SHP77 (cell line): ENCODE measurements around the gene ANTXR2.

ENCODE experiments used
- DNase-seq, 2 experiments: peaks; one replicate each; lab custom pipeline; 2025; lab: John Stamatoyannopoulos, UW

ANTXR2 gene

DNA sequence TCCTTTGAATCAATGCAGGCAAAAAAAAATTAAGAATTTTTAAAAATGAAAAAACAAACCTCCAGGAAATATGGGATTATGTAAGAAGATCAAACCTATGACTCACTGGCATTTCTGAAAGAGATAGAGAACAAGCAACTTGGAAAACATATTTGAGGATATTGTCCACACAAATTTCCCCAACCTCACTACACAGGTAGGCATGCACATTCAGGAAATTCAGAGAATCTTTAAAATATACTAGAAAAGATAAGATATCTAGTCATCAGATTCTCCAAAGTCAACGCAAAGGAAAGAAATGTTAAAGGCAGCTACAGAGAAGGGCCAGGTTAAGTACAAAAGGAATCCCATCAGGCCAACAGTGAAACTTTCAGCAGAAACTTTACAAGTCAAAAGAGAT is 85.6 kb downstream of the ANTXR2 start:
- no peak for DNase-seq

DNA sequence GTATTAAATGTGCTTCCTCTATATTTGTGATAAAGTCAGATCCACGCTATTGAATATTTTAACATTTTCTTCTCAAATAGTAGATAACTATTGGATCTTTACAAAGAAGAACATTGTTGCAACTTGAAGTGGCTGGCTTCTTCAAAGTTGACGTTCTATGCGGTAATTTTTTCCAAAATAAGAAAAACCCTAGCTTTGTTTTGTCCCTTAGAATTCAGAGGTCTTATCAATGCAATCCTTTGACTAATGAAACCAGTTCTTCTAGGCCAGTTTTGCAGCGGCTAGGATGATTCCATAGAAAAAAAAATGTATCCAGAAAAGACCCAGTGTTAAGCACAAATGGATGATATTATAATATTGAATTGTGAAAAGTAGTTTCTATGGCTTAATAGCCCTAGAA is 89.6 kb downstream of the ANTXR2 start:
- no peak for DNase-seq

DNA sequence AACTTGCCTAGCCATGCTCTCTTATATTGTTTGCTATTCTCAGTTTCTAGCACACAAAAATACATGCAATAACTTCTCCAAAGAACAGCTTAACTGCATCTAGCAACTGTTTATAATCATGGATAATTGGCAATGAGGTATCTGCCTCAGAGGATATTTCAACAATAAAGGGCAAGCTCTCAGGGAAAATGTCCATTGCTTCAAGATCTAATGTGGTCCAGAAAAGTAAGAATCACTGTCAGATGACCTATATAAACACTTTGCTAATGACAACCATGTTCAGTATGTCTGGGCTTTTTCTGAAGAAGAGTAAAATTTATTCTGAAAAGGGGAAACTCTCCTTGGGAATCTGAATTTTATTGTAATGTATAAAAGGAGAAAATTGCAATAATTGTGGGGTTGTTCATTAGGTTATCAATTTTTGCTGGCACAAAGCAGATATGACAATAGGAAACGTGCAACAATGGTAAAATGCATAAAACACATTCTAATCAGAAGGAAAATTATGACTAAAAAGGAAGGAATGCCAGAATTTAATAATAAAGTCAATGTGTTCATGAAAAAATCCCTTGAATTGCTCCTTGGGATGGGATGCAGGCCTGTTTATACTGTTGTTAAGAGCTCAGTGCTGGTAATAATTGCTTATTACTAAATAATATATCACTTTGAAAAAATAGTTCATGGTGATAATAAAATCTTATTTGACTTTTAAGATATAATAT is 90.3 kb downstream of the ANTXR2 start:
- DNase-seq: no peak

DNA sequence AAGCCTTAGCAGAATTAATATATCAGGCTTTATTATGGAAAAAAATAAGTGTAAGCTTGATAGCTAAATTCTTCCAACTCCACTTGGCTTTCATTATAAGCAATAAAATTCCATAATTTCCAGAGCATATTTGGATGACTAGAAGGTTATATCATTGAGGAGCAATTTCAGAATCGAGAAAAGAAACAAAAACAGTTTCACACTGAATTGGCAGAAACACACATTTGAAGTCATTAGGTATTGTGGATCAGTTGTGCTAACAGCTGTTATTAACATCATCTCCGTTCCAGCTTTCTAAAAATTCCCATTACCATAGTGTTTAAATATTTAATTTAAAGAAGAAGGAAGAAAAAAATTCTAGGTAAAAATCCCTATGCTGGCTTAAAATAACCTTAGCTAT is 92.6 kb downstream of the ANTXR2 start:
- no peak for DNase-seq

DNA sequence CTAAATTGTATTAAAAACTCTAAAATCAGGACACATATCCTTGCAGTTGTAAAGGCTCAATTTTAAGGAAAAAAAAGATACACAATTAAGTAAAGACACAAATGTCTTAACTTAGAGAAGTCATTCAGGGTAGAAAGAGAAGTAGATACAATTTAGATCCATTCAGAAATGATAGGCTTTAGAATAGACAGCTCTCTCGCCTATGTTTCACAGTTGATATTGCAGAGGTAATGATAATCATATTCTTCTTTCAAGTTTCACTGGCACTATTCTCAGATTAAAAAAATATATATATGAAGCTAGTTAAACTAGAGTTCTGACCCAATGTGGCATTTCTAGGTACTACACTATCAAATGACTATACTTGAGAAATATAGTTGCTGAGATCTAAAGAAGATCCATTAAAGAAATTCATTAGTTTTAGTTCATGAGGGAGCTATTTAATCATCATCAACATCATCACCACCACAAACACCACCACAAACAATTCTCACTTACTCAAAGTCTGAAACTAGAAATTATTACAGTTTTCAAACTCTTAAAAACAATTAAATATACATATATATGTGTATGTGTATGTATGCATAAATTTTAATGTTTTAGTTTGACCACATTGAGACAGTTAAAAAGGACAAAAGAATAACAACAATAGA is 93.1 kb downstream of the ANTXR2 start:
- DNase-seq: no peak

DNA sequence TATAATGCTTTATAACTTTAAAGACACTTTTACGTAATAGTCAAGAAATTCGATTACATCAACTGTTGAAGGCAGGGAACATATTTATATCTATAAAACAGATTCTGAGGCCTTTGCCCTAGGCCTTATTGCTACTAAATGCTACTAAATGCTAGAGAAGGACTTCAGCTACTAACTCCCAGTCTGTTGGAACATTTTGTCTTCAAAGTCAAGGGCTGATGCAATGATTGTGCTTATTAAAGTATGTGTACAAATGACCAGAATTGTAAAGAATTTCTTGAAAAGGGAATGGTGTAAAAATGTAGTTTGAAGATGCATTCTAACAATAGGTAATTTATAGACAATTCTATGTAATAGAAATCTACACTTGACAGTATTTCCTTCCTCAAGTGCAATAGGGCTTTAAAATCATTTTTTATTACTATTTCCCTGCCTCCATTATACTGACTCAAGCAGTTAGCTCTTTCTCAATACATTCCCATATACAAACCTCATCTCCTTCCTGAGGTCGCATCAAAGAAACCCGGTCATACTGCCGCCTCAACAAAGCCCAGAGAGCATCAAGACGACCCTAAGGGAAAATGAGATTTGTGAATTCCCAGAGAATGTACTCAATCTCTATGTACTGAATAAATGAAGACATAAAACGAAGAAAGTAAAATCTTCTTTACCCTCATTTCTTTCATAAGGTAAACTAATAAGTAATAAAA is 95.7 kb downstream of the ANTXR2 start:
- no peak for DNase-seq

DNA sequence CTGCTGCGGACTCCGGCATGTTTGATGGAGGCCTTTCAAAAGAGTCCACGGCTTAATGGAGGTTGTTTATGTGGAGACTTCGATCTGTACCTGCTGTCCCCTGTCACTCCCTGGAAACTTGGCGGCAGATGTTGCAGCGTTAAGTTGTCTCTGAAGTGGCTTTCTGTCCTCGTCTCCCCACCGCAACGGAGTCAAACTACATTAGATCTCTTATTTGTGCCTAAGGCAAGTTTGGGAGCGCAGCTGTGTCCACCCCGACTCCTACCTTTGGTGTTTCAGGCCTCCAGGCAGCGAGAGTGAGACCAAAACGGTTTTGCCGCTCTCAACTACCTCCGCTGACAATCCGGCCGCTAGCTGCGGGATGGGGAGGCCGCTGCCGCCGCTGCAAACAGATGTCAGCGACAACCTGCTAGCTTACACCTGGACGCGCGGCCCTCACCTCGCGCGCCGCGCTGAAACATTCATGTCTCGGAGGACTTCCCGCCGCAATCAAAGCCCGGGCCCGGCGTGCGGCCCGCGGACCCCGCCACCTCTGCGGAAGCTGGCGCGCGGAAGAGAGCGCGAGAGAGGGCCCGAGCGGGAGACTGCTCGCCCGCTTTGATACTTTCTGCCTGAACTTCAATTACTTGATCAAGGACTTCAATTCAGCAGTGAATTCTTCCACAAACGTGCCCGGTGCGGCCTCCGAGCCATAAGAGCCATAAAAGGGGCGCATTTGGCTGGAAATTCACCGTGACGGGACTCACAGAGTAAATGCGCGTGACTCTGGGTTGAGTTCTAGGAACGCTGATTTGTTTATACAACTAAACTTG is 108.4 kb downstream of the ANTXR2 start:
- DNase-seq: no peak

DNA sequence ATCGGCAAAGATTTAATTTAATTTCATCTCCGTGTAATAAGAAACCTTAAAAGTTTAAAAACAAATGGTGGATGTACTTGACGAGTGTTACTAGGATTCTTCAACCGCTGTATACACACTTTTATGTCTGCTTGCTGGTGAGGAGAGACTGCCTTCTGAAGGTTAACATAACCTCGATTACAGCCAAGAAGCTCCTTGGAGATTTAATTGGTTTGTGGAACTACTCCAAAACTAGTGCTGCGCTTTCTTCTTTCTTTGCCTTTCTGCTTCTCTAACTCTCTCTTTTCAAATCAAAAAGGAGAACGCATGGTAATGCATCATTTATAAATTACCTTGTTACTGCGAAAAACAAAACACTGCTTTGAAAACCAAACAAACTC is 109.0 kb downstream of the ANTXR2 start:
- no peak for DNase-seq

DNA sequence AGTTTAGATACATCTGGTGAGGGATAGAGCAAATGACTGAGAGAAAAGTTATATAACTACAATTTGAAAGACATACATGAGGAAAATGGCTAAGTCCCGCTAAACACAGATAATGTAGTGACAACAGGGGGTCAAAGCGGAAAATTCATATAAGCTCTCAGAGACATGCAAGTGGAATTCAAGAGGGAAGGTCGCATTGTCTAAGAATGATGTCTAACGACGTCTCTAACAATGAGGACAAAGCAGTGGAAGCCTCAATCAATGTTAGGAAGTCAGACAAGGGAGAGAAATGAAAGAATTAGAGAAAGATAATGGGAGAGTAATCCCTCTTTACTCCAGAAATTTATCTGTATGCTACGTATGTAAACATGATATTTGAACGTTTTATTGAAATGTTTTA is 113.4 kb downstream of the ANTXR2 start:
- no peak for DNase-seq

DNA sequence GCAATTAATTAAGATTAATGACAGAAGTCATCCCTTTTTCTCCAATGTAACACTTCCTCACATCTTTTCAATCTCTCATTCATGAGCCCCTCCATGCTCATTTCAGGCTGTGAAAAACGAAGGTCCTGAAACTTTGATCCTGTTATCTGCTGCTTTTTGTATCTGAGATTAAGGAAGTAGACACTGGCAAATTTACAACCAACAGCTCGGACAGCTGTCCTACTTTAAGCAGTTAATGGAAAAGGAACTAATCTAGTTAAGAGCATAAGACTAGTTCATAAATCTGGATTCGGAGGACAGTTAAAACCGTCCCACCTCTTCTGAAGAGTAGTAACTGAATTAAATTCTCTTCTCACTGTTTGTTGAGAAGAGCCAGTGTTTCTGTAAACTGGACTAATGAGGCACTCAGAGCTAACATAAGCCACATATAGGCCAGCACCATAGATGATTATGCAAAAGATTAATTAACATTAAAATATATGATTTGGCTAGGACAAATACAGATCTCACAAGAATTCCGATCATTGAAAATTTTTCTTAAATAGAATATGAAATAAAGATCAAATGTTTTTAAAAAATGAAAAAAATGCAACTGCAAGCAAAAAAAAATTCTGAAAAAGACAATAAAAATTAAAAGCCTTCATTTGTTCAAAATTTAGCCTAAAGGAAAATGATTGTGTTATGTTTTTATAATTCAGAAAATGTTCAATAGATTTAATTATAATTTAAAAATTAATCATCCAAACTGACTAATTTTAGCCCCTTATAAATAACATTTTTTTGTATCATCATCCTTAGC is 114.4 kb downstream of the ANTXR2 start:
- DNase-seq: no peak

DNA sequence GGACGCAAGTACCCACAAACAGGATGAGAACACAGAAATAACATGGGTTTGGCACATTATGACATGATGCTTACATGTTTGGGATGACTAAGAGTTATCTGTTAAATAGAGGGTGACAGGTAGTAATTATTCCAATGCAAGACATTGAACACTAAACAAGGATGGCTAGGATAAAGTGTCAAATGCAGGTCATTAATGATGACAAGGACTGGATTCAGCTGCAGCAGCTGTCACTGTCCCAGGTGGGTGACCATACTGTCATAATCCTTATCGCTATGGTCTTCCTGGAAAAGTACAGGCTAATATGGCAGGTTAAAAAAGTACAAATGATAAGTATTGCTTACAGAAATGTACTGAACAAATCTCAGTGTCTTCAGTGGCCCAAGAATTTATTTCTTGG is 123.9 kb downstream of the ANTXR2 start:
- no peak for DNase-seq

DNA sequence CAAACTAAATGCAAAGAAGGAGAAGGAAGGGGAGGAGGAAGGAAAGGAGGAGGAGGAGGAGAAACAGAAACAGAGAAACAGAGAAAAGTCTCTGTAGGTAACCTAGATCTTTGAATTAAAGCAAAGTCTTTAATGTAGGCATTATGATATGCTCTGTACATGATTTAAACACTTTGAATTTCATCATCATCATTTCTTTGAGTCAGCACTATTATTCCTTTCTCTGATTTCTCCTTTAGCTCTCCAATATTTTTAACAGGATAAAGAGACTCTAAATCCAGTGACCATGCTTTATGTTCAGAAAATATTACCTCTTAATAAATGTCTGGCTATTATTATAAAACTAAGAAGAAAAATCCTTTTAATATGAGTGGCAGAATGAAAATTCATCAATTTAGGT is 124.3 kb downstream of the ANTXR2 start:
- no peak for DNase-seq

DNA sequence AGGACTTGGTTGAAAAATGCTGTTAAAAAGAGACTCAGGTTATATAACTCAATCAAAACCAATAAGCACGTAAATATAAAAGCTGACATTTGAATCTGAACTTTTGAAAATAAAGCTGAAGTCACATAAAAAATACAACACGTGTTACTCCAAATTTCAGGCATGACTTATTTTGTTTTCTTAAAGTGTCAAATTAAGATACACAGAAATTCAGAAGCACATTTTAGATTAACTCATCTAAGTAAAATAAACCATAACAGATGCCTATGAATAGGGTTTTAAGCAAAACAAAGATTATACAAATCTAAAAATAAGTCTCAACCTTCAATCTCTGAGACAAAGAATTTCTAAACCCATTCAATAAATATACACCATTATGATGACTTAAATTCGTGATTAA is 124.8 kb downstream of the ANTXR2 start:
- DNase-seq: no peak

DNA sequence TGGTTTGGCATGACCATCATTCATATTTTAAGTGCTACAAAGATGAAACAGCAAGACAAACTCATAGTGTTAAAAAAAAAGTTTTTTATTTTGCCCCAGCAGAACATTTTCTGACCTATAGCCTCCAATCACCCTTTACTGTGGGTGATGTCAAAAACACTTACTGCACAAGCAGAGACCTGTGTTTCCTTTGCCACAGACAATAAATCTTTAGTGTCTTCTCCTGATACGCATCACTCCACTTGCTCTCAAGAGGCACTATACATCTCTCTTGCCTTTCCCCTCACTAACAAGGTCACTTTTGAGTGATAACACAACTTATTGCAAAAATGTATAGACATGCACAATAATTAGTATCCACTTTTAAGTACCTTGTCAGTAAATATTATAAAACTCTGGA is 125.6 kb downstream of the ANTXR2 start:
- DNase-seq: no peak

DNA sequence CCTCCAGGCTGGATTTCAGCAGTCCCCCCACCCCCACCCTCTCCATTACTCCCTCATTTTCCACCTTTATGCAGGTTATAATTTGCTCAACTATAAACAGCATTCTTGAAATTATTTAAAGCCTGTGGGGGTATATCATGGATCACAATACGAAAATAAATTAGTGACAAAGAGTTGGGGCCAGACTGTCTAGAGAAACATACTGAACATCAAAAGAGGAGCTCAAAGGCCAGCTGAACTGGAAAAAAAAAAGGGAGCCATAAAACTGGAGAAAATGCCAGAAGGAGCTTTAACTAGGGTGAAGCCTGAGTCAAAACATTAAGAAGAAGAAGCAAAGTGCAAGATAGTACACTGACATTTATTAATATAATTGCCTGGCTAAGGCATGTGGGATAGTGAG is 137.8 kb downstream of the ANTXR2 start:
- no peak for DNase-seq

DNA sequence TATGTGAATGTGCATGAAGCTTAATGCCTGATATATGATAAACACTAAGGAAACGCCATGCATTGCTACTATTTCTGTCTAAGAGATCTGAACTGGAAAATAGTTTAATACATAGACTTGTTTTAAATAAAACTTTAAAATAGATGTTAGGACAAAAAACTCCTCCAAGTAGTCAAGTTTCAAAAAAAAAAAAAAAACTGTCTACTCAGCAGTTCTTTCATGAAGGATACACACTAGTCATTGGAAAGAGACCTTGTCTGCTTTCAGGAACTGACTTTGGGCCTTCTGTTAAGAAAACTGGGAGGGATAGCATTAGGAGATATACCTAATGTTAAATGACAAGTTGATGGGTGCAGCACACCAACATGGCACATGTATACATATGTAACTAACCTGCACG is 138.4 kb downstream of the ANTXR2 start:
- DNase-seq: no peak

DNA sequence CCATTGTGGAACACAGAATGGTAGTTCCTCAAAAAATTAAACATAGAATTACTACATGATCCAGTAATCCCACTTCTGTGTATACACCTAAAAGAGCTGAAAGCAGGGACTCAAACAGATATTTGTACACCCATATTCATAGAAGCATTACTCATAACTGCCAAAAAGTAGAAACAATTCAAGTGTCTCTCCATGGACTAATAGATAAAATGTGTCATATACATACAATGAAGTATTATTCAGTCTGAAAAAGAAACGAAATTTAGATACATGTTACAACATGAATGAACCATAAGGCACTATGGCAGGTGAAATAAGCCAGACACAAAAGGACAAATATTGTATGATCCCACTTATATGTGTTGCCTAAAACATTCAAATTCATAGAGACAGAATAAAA is 145.1 kb downstream of the ANTXR2 start:
- DNase-seq: no peak

DNA sequence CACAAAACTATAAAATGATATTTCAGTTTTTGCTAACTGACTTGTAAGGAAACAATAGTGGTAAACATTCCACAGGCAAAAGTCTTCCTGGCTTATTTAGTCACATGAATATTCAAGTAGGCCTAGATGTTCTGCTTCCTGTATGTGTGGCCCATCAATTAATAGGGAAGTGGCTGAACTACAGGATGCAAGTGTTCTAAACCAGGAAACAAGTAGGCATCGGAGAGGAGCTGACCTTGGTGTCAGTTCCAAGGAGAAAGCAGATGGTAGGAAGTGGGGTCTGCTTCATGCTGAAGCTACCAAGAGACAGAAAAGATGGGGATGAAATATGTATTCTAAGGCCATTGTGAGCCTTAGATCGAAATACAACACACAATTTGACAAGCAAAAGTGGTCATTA is 149.7 kb downstream of the ANTXR2 start:
- no peak for DNase-seq

DNA sequence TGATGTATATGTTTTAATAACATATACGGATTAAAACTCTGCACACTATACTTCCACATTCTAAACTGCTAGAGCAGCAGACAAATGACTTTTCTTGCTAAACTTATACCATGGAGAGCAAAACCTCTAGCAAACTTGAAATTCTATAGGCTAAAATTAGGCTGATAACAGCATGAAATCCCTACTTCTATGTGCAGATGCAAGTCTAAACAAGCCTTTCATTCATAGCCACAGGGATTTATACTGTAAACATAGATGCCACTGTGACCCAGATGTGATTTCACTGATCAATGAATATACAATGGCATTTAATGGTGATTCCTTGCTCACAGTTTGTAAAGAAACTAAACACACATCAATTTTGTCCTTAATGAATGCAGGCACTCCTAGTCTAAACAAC is 151.0 kb downstream of the ANTXR2 start:
- no peak for DNase-seq

DNA sequence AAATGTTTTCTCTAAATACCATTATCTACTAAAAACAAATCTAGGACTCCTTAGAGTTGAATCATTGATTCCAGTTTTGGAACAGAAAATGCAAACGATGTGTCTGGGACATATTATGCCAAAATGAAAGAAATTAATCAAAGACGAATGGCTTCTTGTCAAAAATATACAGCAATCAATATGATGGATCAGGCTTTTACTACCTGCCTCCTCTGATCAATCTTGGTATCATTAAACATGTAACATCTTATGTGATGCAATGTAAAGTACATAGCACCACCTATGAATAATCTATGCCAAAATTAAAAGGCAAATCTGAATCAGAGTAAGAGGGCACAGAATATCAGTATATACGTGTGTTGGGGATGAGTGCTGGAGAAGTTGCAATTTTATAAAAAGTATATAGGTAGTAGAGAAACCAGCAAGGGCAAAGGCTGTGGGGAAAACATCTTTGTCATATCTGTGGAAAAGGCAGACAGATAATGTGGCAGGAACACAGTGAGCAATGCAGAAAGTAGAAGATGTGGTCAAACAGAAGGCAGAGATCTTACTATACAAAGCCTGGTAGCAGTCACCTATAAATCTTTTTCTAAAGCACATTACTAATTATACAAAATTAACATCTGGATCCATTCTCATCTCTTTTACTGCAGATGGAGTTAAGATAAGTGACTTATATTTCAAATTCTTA is 152.7 kb downstream of the ANTXR2 start:
- DNase-seq: no peak

DNA sequence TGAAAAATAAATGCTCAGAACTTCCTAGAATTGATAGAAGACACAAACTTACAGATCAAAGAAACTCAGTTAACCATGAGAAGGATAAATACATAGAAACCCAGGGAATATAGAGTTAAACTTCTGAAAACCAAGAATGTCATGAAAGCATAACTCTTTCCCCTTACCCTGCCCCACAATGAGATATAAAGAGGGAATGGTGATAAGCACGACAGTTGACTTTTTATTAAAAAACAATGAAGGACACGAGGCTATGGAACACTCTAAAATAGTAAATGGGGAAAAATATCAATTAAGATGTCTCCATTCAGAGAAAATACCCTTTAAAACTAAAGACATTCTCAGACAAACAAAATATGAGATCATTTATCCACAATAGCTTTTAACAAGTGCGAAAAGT is 154.7 kb downstream of the ANTXR2 start:
- no peak for DNase-seq
